Thyroid gland (tissue), 4 donors: ENCODE data around the gene MSH5. TPM values are rescaled to one million over a fixed set of nuclear protein-coding genes. Genes with fewer than 3 reads are reported as not detected.

Source experiments
- DNase-seq, 2 donors: peaks; one replicate each; pipeline ENCODE4 v3.0.0-alpha.2; 2019
- H3K27ac ChIP-seq, 3 donors: fragments of 200-600 bp; sonication (generic); 1 replicate in 2 of 3; 2 replicates in 1 of 3; pipeline ENCODE4 v1.5.1; 2016 to 2019; ENCODE audit warnings: mild to moderate bottlenecking in 1 of 3, moderate library complexity in 1 of 3
- H3K27me3 ChIP-seq: fragments of 200-600 bp; sonication (generic); one replicate; pipeline ENCODE4 v1.5.1; 2019
- H3K36me3 ChIP-seq, 2 donors: fragments of 200-600 bp; sonication (generic); one replicate each; pipeline ENCODE4 v1.5.1; 2016 to 2019
- H3K4me1 ChIP-seq, 2 donors: fragments of 200-600 bp; sonication (generic); one replicate each; pipeline ENCODE4 v1.5.1; 2017 to 2019
- H3K4me3 ChIP-seq, 3 donors: fragments of 200-600 bp; sonication (generic); replicated peaks in 1 of 3; 1 replicate in 2 of 3; 2 replicates in 1 of 3; pipeline ENCODE4 v1.5.1; 2016; ENCODE audit warnings: mild to moderate bottlenecking in 1 of 3
- H3K9me3 ChIP-seq: fragments of 200-600 bp; sonication (generic); one replicate; pipeline ENCODE4 v1.5.1; 2017
- POLR2A ChIP-seq, 2 donors: fragments of 450-650 bp; IDR thresholded peaks; one replicate each; pipeline ENCODE4 v1.6.1; 2017; ENCODE audit warnings: antibody characterized with exemption in 2 of 2, mild to moderate bottlenecking in 2 of 2, moderate library complexity in 1 of 2
- WGBS, 2 donors: methylation state at CpG; one replicate each; pipeline ENCODE4 v1.1.5; 2017; 5-methylcytosine and 5-hydroxymethylcytosine counted together
- intact Hi-C: fragments of 100-400 bp; cut with DNase I; formaldehyde crosslinking; loops from one replicate; pipeline ENCODE4 v1.15.1; 2023
- total RNA-seq, 4 donors: library from RNA; depleted of rRNA; stranded (reverse); fragments of >200 nt; gene quantifications; one replicate each; pipeline ENCODE4 v1.2.3, GENCODE V29; 2016
- TF ChIP-seq, protein P1 (sequence below), 6 experiments: fragments of 200-600 bp in 3 of 6; fragments of 450-650 bp in 3 of 6; sonication (generic) in 3 of 6; IDR thresholded peaks; one replicate each; pipeline ENCODE4 v1.5.1; 2016 to 2019; ENCODE audit warnings: antibody characterized with exemption in 6 of 6, mild to moderate bottlenecking in 2 of 6, inconsistent platforms in 1 of 6, moderate library complexity in 1 of 6

The MSH5 gene
- total RNA-seq, 4 donors from 2014 or later, result 5.6 to 11.2 (median 7.2) TPM

DNA sequence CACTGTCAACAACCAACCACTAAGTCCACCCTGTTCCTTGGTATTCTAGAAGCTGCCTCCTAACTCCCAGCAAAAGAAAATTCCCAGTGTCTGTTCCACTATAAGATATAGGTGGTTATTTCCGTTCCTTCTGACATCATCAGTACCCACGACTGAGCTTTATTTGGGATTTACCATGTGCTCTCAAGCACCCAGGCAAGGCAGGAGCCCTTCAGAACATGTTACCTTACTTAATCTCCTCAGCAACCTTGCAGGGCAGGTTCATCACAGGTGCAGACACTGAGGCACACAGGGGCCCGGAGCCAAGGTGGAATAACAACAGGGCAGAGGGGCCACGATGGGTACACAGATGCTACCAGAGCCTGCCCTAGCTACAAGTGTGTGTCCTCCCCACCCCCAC, 47.5 kb upstream of the MSH5 start:
- TF ChIP-seq POLR2A (IDR thresholded peaks at IDR 0.05), result no peak
- TF ChIP-seq, protein P1, sequence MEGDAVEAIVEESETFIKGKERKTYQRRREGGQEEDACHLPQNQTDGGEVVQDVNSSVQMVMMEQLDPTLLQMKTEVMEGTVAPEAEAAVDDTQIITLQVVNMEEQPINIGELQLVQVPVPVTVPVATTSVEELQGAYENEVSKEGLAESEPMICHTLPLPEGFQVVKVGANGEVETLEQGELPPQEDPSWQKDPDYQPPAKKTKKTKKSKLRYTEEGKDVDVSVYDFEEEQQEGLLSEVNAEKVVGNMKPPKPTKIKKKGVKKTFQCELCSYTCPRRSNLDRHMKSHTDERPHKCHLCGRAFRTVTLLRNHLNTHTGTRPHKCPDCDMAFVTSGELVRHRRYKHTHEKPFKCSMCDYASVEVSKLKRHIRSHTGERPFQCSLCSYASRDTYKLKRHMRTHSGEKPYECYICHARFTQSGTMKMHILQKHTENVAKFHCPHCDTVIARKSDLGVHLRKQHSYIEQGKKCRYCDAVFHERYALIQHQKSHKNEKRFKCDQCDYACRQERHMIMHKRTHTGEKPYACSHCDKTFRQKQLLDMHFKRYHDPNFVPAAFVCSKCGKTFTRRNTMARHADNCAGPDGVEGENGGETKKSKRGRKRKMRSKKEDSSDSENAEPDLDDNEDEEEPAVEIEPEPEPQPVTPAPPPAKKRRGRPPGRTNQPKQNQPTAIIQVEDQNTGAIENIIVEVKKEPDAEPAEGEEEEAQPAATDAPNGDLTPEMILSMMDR (IDR thresholded peaks at IDR 0.05), result no peak
- WGBS, 2 donors, result 88 to 98% methylated on average over 4 of the region's 4 CpGs
- DNase-seq, result no peak
- H3K27me3 ChIP-seq, result no peaks in the 10 kb centered on the region
- H3K4me3 ChIP-seq, result no peak overlapping the region
- no peaks in the 10 kb centered on the region for H3K4me1 ChIP-seq
- intact Hi-C loops, result no loop called here
- H3K9me3 ChIP-seq, result no peaks in the 10 kb centered on the region
- H3K36me3 ChIP-seq, result peaks cover 66 to 71% of the 10 kb centered on the region in 2 donors
- no peak overlapping the region for H3K27ac ChIP-seq

DNA sequence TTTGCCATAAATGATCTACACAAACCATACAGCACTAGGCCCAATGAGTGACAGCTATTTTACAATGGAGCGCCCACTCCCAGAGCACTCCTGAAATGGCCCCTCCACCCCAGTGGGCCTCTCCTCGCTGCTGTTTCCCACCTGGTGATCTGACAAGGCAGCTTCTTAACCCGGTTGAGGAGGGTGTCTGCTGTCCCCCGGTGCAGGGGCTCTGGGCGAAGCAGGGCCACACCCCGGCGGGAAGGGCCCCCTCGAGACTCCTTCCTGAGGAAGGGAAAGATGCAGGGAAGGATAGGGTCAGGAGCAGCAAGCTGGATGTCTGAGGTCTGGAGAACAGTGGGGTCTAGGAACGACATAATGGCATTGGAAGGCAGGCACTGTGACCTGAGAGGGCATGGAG, 46.9 kb upstream of the MSH5 start:
- Histone ChIP-seq H3K27me3 (no peaks in the 10 kb centered on the region), H3K36me3 (peaks cover 61 to 66% of the 10 kb centered on the region in 2 donors), H3K9me3 (no peaks in the 10 kb centered on the region), H3K4me1 (no peaks in the 10 kb centered on the region), H3K4me3 (no peak overlapping the region), H3K27ac (no peak overlapping the region)
- WGBS, 2 donors, result 89 to 96% methylated on average over 9 of the region's 9 CpGs
- intact Hi-C loops, result no loop called here
- TF ChIP-seq, protein P1 (IDR thresholded peaks at IDR 0.05), result no peak
- TF ChIP-seq POLR2A (IDR thresholded peaks at IDR 0.05), result no peak
- DNase-seq, result no peak

DNA sequence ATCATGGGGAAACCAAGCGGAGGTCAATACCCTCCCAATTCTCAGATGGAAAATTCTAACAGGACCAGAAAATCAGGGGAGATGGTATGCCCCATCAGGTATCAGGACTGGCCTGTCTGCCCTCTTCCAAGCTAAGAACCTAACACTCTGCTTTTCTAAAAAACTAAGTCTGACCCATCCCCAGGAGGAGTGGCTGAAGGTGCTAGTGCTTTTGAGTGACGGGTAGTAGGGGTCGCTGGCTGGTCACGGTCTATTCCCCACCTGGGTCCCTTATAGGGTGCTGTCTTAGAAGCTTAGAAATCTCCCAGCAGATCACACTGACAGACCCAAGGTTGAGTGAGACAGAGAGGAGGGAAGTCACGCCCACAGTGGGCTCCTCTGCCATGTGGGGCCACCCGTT, 46.3 kb upstream of the MSH5 start:
- TF ChIP-seq, protein P1 (IDR thresholded peaks at IDR 0.05), result no peak
- TF ChIP-seq POLR2A (IDR thresholded peaks at IDR 0.05), result no peak

DNA sequence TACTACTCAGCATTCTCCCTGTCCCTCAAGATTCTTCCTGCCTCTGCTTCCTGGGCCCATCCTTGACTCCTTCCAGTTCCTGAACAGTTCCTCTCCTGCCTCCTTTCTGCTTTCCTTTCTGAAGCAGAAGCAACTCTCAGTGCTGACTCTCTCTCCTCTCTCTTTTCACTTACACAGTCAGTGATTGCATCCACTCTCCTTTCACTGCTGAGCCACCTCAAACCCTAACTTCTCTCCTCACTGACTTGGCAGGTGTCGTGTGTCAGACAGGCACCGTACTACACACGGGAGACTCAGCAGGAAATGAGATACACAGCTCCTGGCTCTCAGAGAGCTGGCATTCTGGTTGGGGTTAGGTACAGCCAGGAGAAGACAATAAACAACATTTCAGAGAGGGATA, 42.2 kb upstream of the MSH5 start:
- Histone ChIP-seq H3K27me3 (no peaks in the 10 kb centered on the region), H3K9me3 (no peaks in the 10 kb centered on the region), H3K36me3 (peaks cover 21 to 34% of the 10 kb centered on the region in 2 donors), H3K4me1 (peaks cover 16 to 20% of the 10 kb centered on the region in 2 donors), H3K27ac (no peak overlapping the region), H3K4me3 (no peak overlapping the region)
- TF ChIP-seq POLR2A (IDR thresholded peaks at IDR 0.05), result no peak
- TF ChIP-seq, protein P1 (IDR thresholded peaks at IDR 0.05), result no peak
- WGBS, 2 donors, result 50 to 63% methylated on average over 3 of the region's 3 CpGs
- DNase-seq, result no peak
- intact Hi-C loops, result no loop called here

More for the DNA sequence above, 46.3 kb upstream of the MSH5 start:
- Histone ChIP-seq H3K27ac (no peak overlapping the region), H3K4me1 (no peaks in the 10 kb centered on the region), H3K36me3 (peaks cover 54 to 59% of the 10 kb centered on the region in 2 donors), H3K9me3 (no peaks in the 10 kb centered on the region), H3K27me3 (no peaks in the 10 kb centered on the region), H3K4me3 (no peak overlapping the region)
- 90 to 91% methylated on average over 6 of the region's 6 CpGs for WGBS, 2 donors
- intact Hi-C loops, result no loop called here
- DNase-seq, result no peak

DNA sequence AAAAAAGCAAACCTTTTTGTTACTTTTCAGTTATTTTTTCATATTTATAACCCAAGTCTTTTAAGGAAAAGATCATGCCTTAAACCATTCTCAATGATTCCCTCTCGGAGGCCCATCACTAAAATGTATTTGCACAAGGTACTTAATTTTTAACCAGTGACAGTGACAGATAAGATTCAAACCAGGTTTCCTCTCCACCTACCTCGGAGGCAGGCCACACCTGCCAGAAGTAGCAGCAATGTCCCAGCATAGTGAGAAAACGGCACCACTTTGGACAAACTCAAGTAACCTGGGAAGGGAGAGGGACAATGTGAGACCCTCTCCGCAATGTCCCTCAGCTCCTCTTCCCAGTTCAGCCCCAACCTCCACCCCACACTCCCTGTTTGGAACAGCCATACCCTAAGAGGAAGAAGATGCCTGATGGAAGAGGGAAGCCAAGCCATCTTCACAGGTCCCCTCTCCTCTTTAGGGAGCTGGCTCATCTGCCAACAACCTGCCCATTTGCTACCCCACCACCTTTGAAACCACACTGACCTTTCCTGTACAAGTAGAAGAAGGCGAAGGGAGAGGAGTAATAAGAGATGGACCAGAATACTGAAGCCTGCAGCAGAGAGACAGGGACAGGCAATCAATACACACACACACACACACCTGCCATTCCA, 38.9 kb upstream of the MSH5 start:
- no peak for TF ChIP-seq POLR2A (IDR thresholded peaks at IDR 0.05)
- TF ChIP-seq, protein P1 (IDR thresholded peaks at IDR 0.05), result no peak
- WGBS, 2 donors, result 92 to 94% methylated on average over 5 of the region's 5 CpGs

More for the DNA sequence above, 38.9 kb upstream of the MSH5 start:
- H3K36me3 ChIP-seq, result peaks cover 6% of the 10 kb centered on the region in 2 donors
- no peaks in the 10 kb centered on the region for H3K27me3 ChIP-seq
- H3K4me3 ChIP-seq, result no peak overlapping the region
- intact Hi-C loops, result loop anchor here (5.0 kb wide), 1 partner anchor 36 kb away; the partner anchor contains the start of gene CLIC1
- no peak overlapping the region for H3K27ac ChIP-seq
- H3K4me1 ChIP-seq, result peaks cover 20 to 21% of the 10 kb centered on the region in 2 donors
- no peak for DNase-seq
- H3K9me3 ChIP-seq, result no peaks in the 10 kb centered on the region
